H1 (cell line): ENCODE measurements around the gene VSTM2B. TPM values are rescaled to one million over a fixed set of nuclear protein-coding genes. Genes with fewer than 3 reads are reported as not detected.

Experiments
- CTCF ChIA-PET: fragments of 300-600 bp; sonication (Branson Sonifier 250); formaldehyde crosslinking; loops from one replicate; lab custom pipeline; 2021; ENCODE audit not compliant: partially characterized antibody; lab: Charles Lee
- POLR2A ChIA-PET: fragments of 300-600 bp; sonication (Branson Sonifier 250); formaldehyde crosslinking; loops from one replicate; lab custom pipeline; 2021; ENCODE audit warnings: inconsistent platforms; ENCODE audit not compliant: partially characterized antibody; lab: Charles Lee
- DNase-seq, 2 experiments: peaks; one replicate each; pipeline versions ENCODE4 v3.0.0 to v3.0.0-alpha.2; 2010 to 2022; ENCODE audit warnings: low spot score in 2 of 2, low read depth in 1 of 2, mixed read lengths in 1 of 2
- FAIRE-seq: peaks from 2 replicates; lab custom pipeline; 2011; peaks lifted over from hg19 to GRCh38; lab: Jason Lieb, UNC
- H2AFZ ChIP-seq: 2 replicates; pipeline ENCODE4 v1.8.1; 2012; ENCODE audit warnings: low read length, inconsistent platforms
- H2AK5ac ChIP-seq: 2 replicates; pipeline ENCODE4 v1.6.1; 2013; ENCODE audit warnings: low read depth, low read length
- H2BK120ac ChIP-seq: replicated peaks from 2 replicates; pipeline ENCODE3; 2013; ENCODE audit warnings: low read depth, low read length, inconsistent platforms
- H2BK12ac ChIP-seq: 2 replicates; pipeline ENCODE4 v1.6.1; 2013; ENCODE audit warnings: low read depth, low read length
- H2BK15ac ChIP-seq: 2 replicates; pipeline ENCODE4 v1.6.1; 2013; ENCODE audit warnings: low read length
- H2BK20ac ChIP-seq: 2 replicates; pipeline ENCODE4 v1.6.1; 2013; ENCODE audit warnings: low read length
- H2BK5ac ChIP-seq: 2 replicates; pipeline ENCODE4 v1.6.1; 2013; ENCODE audit warnings: low read depth, low read length
- H3K14ac ChIP-seq: 2 replicates; pipeline ENCODE4 v1.6.1; 2013; ENCODE audit warnings: inconsistent platforms; ENCODE audit not compliant: insufficient read length
- H3K18ac ChIP-seq: 2 replicates; pipeline ENCODE4 v1.6.1; 2013; ENCODE audit warnings: low read length; ENCODE audit errors: extremely low read depth
- H3K23ac ChIP-seq: 2 replicates; pipeline ENCODE4 v1.6.1; 2013; ENCODE audit warnings: inconsistent platforms; ENCODE audit not compliant: insufficient read length
- H3K23me2 ChIP-seq: 2 replicates; pipeline ENCODE4 v1.6.1; 2013; ENCODE audit warnings: low read depth, low read length
- H3K27ac ChIP-seq: 2 replicates; pipeline ENCODE4 v1.6.1; 2011; ENCODE audit warnings: low read depth, low read length, inconsistent platforms
- H3K27me3 ChIP-seq, 4 experiments: replicated peaks in 1 of 4; 1 replicate in 1 of 4; 2 replicates in 3 of 4; pipeline versions ENCODE4 v1.6.1 to v1.8.1; 2011 to 2013; ENCODE audit warnings: low read length in 3 of 4, mild to moderate bottlenecking in 3 of 4, inconsistent platforms in 2 of 4, mixed read lengths in 2 of 4, moderate library complexity in 1 of 4; ENCODE audit not compliant: control insufficient read depth in 3 of 4, insufficient read depth in 3 of 4; ENCODE audit errors: extremely low read depth in 1 of 4
- H3K36me3 ChIP-seq, 4 experiments: 2 replicates each; pipeline versions ENCODE4 v1.6.1 to v1.8.1; 2011 to 2013; ENCODE audit warnings: mild to moderate bottlenecking in 4 of 4, low read length in 3 of 4, moderate library complexity in 2 of 4, control low read depth in 1 of 4, inconsistent platforms in 1 of 4; ENCODE audit not compliant: insufficient read depth in 4 of 4, control insufficient read depth in 2 of 4
- H3K4ac ChIP-seq: replicated peaks from 2 replicates; pipeline ENCODE3; 2013; ENCODE audit warnings: low read length, low read depth, mixed read lengths, inconsistent platforms; ENCODE audit not compliant: insufficient read length
- H3K4me1 ChIP-seq, 4 experiments: replicated peaks in 1 of 4; 1 replicate in 1 of 4; 2 replicates in 3 of 4; pipeline versions ENCODE4 v1.6.1 to v1.8.1; 2011 to 2013; ENCODE audit warnings: low read length in 3 of 4, inconsistent platforms in 2 of 4, mixed read lengths in 1 of 4; ENCODE audit not compliant: insufficient read depth in 4 of 4, control insufficient read depth in 3 of 4
- H3K4me2 ChIP-seq, 2 experiments: 2 replicates each; pipeline versions ENCODE4 v1.6.1 to v1.8.1; 2011 to 2013; ENCODE audit warnings: low read depth in 2 of 2, low read length in 2 of 2, control low read depth in 1 of 2, inconsistent platforms in 1 of 2, mild to moderate bottlenecking in 1 of 2; ENCODE audit not compliant: insufficient read depth in 1 of 2
- H3K4me3 ChIP-seq, 4 experiments: fragments of 200-600, 300-600 bp in 1 of 4; sonication (generic), shearing (Covaris generic), sonication (Bioruptor Twin) in 1 of 4; 2 replicates each; pipeline versions ENCODE4 v1.5.1 to v1.8.1; 2011 to 2016; ENCODE audit warnings: low read length in 4 of 4, low read depth in 3 of 4, control low read depth in 2 of 4, inconsistent platforms in 2 of 4, mild to moderate bottlenecking in 2 of 4, mixed read lengths in 1 of 4, moderate library complexity in 1 of 4; ENCODE audit not compliant: insufficient read depth in 2 of 4; ENCODE audit errors: extremely low read depth in 1 of 4
- H3K56ac ChIP-seq: replicated peaks from 2 replicates; pipeline ENCODE3; 2013; ENCODE audit warnings: low read depth, mild to moderate bottlenecking, mixed read lengths, low read length, inconsistent platforms; ENCODE audit not compliant: insufficient read length
- H3K79me1 ChIP-seq: 2 replicates; pipeline ENCODE4 v1.6.1; 2013; ENCODE audit warnings: low read depth, low read length, control low read depth
- H3K79me2 ChIP-seq, 2 experiments: 2 replicates each; pipeline versions ENCODE4 v1.6.1 to v1.8.1; 2012 to 2013; ENCODE audit warnings: low read length in 2 of 2, mild to moderate bottlenecking in 2 of 2, inconsistent platforms in 1 of 2; ENCODE audit not compliant: insufficient read depth in 2 of 2, control insufficient read depth in 1 of 2
- H3K9ac ChIP-seq, 4 experiments: replicated peaks in 1 of 4; 1 replicate in 1 of 4; 2 replicates in 3 of 4; pipeline versions ENCODE4 v1.6.1 to v1.8.1; 2011 to 2013; ENCODE audit warnings: low read depth in 3 of 4, low read length in 3 of 4, control low read depth in 2 of 4, mild to moderate bottlenecking in 2 of 4, moderate library complexity in 2 of 4, inconsistent platforms in 1 of 4; ENCODE audit errors: extremely low read depth in 1 of 4
- H3K9me3 ChIP-seq, 2 experiments: 2 replicates each; pipeline versions ENCODE4 v1.6.1 to v1.8.1; 2012 to 2013; ENCODE audit warnings: mild to moderate bottlenecking in 2 of 2, moderate library complexity in 2 of 2, control low read depth in 1 of 2, inconsistent platforms in 1 of 2, low read depth in 1 of 2, low read length in 1 of 2, mixed read lengths in 1 of 2; ENCODE audit not compliant: insufficient read depth in 2 of 2
- H4K20me1 ChIP-seq, 2 experiments: replicated peaks in 1 of 2; 2 replicates each; pipeline versions ENCODE3 to v1.8.1; 2011 to 2013; ENCODE audit warnings: inconsistent platforms in 2 of 2, low read length in 2 of 2, mild to moderate bottlenecking in 1 of 2; ENCODE audit not compliant: insufficient read depth in 2 of 2, control insufficient read depth in 1 of 2
- H4K5ac ChIP-seq: 2 replicates; pipeline ENCODE4 v1.6.1; 2013; ENCODE audit warnings: low read length, low read depth, mixed read lengths, inconsistent platforms; ENCODE audit not compliant: insufficient read length
- H4K8ac ChIP-seq: 2 replicates; pipeline ENCODE4 v1.8.0; 2013; ENCODE audit warnings: mild to moderate bottlenecking, moderate library complexity, low read length, inconsistent platforms; ENCODE audit not compliant: insufficient read depth; ENCODE audit errors: extremely low read depth
- H4K91ac ChIP-seq: replicated peaks from 2 replicates; pipeline ENCODE3; 2013; ENCODE audit warnings: low read length, mixed read lengths, inconsistent platforms; ENCODE audit not compliant: insufficient read length
- BCL11A ChIP-seq, 2 experiments: IDR thresholded peaks; one replicate each; pipeline ENCODE4 v1.6.1; 2011; ENCODE audit warnings: low read depth in 2 of 2, low read length in 2 of 2, mild to moderate bottlenecking in 2 of 2
- CREB1 ChIP-seq: IDR thresholded peaks from 2 replicates; pipeline ENCODE4 v1.6.1; 2012; ENCODE audit warnings: inconsistent platforms
- POLR2A ChIP-seq, 2 experiments: IDR thresholded peaks; 1 replicate in 1 of 2; 2 replicates in 1 of 2; pipeline ENCODE4 v1.6.1; 2011; ENCODE audit warnings: low read depth in 2 of 2, low read length in 2 of 2, mild to moderate bottlenecking in 2 of 2; ENCODE audit errors: control extremely low read depth in 1 of 2
- WGBS, 2 experiments: shearing (Covaris generic) in 1 of 2; methylation state at CpG; one replicate each; pipeline versions ENCODE4 v1.1.6 to v1.1.7; 2013 to 2015; ENCODE audit warnings: low lambda C conversion rate in 2 of 2, mixed read lengths in 2 of 2, inconsistent platforms in 1 of 2, low coverage in 1 of 2, missing lambda C conversion rate in 1 of 2; ENCODE audit not compliant: insufficient replicate concordance in 2 of 2, insufficient coverage in 1 of 2, insufficient read length in 1 of 2; ENCODE audit errors: extremely low coverage in 1 of 2, missing lambda C conversion rate in 1 of 2; 5-methylcytosine and 5-hydroxymethylcytosine counted together
- polyA plus RNA-seq, 7 experiments: library from polyadenylated mRNA; depleted of rRNA in 3 of 7; stranded (reverse) in 5 of 7; unstranded in 2 of 7; fragments of >200 nt in 5 of 7; fragments of 200-250 nt in 2 of 7; gene quantifications; 1 replicate in 5 of 7; 2 replicates in 1 of 7; 4 replicates in 1 of 7; pipeline versions ENCODE4 v1.2.1 to v1.2.3, GENCODE V29; 2011 to 2013; ENCODE audit warnings: missing spikeins in 2 of 7, mixed read lengths in 2 of 7
- total RNA-seq: library from RNA; stranded (reverse); fragmentation: NEBNext Ultra II Directional; extraction: Animal tissue kit (Norgen Biotek cat#: 25700); gene quantifications from 2 replicates; pipeline ENCODE4 v1.2.1, GENCODE V29; 2021

Gene VSTM2B
- total and polyA plus RNA-seq, 2 of the 8 experiments (the other 6 are each of a cell fraction or from before 2014, with no cell fraction given), result 0.82 to 1.5 TPM

GRCh38 chr19:29503140-29503758 lies 22.5 kb upstream of the VSTM2B start:
- Histone ChIP-seq H4K20me1 (no peaks in the 10 kb centered on the region), H3K18ac (no peak overlapping the region), H3K36me3 (no peaks in the 10 kb centered on the region), H3K23ac (no peak overlapping the region), H3K79me2 (no peaks in the 10 kb centered on the region), H2AK5ac (no peak overlapping the region), H4K8ac (no peak overlapping the region), H2BK20ac (no peak overlapping the region), H3K4me2 (no peak overlapping the region), H3K27me3 (no peaks in the 10 kb centered on the region), H2BK12ac (no peak overlapping the region), H3K79me1 (no peaks in the 10 kb centered on the region), H3K4ac (no peak overlapping the region), H3K4me1 (peaks cover 0 to 7% (median 3%) of the 10 kb centered on the region in 4 experiments; a peak in 3 of 7 replicates), H3K14ac (no peak overlapping the region), H2BK120ac (no peak overlapping the region), H2BK5ac (no peak overlapping the region), H4K91ac (no peak overlapping the region), H3K9me3 (no peaks in the 10 kb centered on the region), H2BK15ac (no peak overlapping the region; the same call in 1 of the 2 replicates), H4K5ac (no peak overlapping the region), H3K23me2 (no peaks in the 10 kb centered on the region), H3K27ac (no peak overlapping the region), H3K56ac (no peak overlapping the region), H2AFZ (no peak overlapping the region), H3K9ac (no peak overlapping the region), H3K4me3 (no peak overlapping the region)
- DNase-seq (no peak), FAIRE-seq (no peak)
- CTCF ChIA-PET, result interaction anchor here (1.2 to 2.7 kb wide), 6 partner anchors 12 to 240 kb away, joined by 3 to 14 read pairs (median 6); no protein-coding TSS in a partner anchor
- no peak for TF ChIP-seq CREB1
- no peak for TF ChIP-seq BCL11A (IDR thresholded peaks at IDR 0.05; ENCODE audit: low read depth in 2 of 2, low read length in 2 of 2)
- TF ChIP-seq POLR2A (IDR thresholded peaks at IDR 0.05; ENCODE audit: control extremely low read depth in 1 of 2, low read depth in 2 of 2, low read length in 2 of 2), result no peak
- POLR2A ChIA-PET, result interaction anchor here (0.8 kb wide), 1 partner anchor 33 kb away, joined by 3 read pairs; no protein-coding TSS in a partner anchor
- 88% methylated on average over 12 of the region's 12 CpGs; no CpG with 5 or more reads in 1 of the 2 experiments for WGBS, 2 experiments
